Mesenchymal stem cell (in vitro differentiated cells and primary cell): ENCODE results near the gene STX12. TPM values are rescaled to one million over a fixed set of nuclear protein-coding genes. Genes with fewer than 3 reads are reported as not detected.

Experiments
- DNase-seq: peaks from one replicate; pipeline ENCODE4 v3.0.0-alpha.2; 2013
- H2AFZ ChIP-seq: one replicate; pipeline ENCODE4 v1.6.1; 2013; ENCODE audit warnings: low read depth, mild to moderate bottlenecking, control low read depth, inconsistent platforms, low read length, moderate library complexity
- H2AK5ac ChIP-seq: 2 replicates; pipeline ENCODE4 v1.6.1; 2013; ENCODE audit warnings: low read length, moderate library complexity, mild to moderate bottlenecking, inconsistent platforms; ENCODE audit not compliant: severe bottlenecking
- H2BK120ac ChIP-seq: one replicate; pipeline ENCODE4 v1.6.1; 2013; ENCODE audit warnings: low read depth, mild to moderate bottlenecking, inconsistent platforms, low read length, moderate library complexity
- H2BK12ac ChIP-seq, 2 experiments: one replicate each; pipeline ENCODE4 v1.6.1; 2013; ENCODE audit warnings: inconsistent platforms in 2 of 2, low read length in 2 of 2, mild to moderate bottlenecking in 2 of 2, moderate library complexity in 2 of 2, control low read depth in 1 of 2
- H2BK15ac ChIP-seq: one replicate; pipeline ENCODE4 v1.6.1; 2013; ENCODE audit warnings: mild to moderate bottlenecking, low read depth, inconsistent platforms; ENCODE audit not compliant: poor library complexity, severe bottlenecking
- H2BK5ac ChIP-seq: 2 replicates; pipeline ENCODE4 v1.6.1; 2013; ENCODE audit warnings: low read depth, mild to moderate bottlenecking, low read length, control low read depth, inconsistent platforms; ENCODE audit not compliant: poor library complexity, severe bottlenecking
- H3K14ac ChIP-seq, 2 experiments: one replicate each; pipeline ENCODE4 v1.6.1; 2013; ENCODE audit warnings: inconsistent platforms in 2 of 2, low read length in 2 of 2, control low read depth in 1 of 2, mild to moderate bottlenecking in 1 of 2, moderate library complexity in 1 of 2
- H3K18ac ChIP-seq, 2 experiments: one replicate each; pipeline ENCODE4 v1.6.1; 2013; ENCODE audit warnings: inconsistent platforms in 2 of 2, low read length in 2 of 2, control low read depth in 1 of 2, low read depth in 1 of 2, mild to moderate bottlenecking in 1 of 2
- H3K23ac ChIP-seq, 2 experiments: one replicate each; pipeline ENCODE4 v1.6.1; 2013; ENCODE audit warnings: inconsistent platforms in 2 of 2, low read length in 2 of 2, mild to moderate bottlenecking in 2 of 2, moderate library complexity in 2 of 2, control low read depth in 1 of 2
- H3K27ac ChIP-seq: 2 replicates; pipeline ENCODE4 v1.5.1; 2013; ENCODE audit warnings: mild to moderate bottlenecking, moderate library complexity, low read length, control low read depth, inconsistent platforms; ENCODE audit not compliant: poor library complexity, severe bottlenecking
- H3K27me3 ChIP-seq, 2 experiments: 2 replicates each; pipeline versions ENCODE4 v1.6.1 to v1.7.0; 2013; ENCODE audit warnings: low read length in 2 of 2, mild to moderate bottlenecking in 2 of 2, moderate library complexity in 2 of 2, control low read depth in 1 of 2, inconsistent platforms in 1 of 2; ENCODE audit not compliant: control insufficient read depth in 1 of 2, insufficient read depth in 1 of 2
- H3K36me3 ChIP-seq, 2 experiments: 2 replicates each; pipeline versions ENCODE4 v1.6.1 to v1.7.0; 2013; ENCODE audit warnings: low read length in 2 of 2, control low read depth in 1 of 2, inconsistent platforms in 1 of 2, low read depth in 1 of 2, mild to moderate bottlenecking in 1 of 2; ENCODE audit not compliant: insufficient read depth in 2 of 2, control insufficient read depth in 1 of 2
- H3K4ac ChIP-seq, 2 experiments: one replicate each; pipeline ENCODE4 v1.6.1; 2013; ENCODE audit warnings: inconsistent platforms in 2 of 2, low read length in 2 of 2, mild to moderate bottlenecking in 2 of 2, moderate library complexity in 2 of 2, control low read depth in 1 of 2, low read depth in 1 of 2
- H3K4me1 ChIP-seq: 2 replicates; pipeline ENCODE4 v1.6.1; 2013; ENCODE audit warnings: low read depth, low read length, control low read depth; ENCODE audit not compliant: control insufficient read depth, insufficient read depth
- H3K4me2 ChIP-seq: 2 replicates; pipeline ENCODE4 v1.6.1; 2013; ENCODE audit warnings: low read length, mild to moderate bottlenecking, inconsistent platforms; ENCODE audit not compliant: poor library complexity, severe bottlenecking
- H3K4me3 ChIP-seq, 2 experiments: 2 replicates each; pipeline versions ENCODE4 v1.5.1 to v1.7.0; 2013; ENCODE audit warnings: low read length in 2 of 2, mild to moderate bottlenecking in 2 of 2, control low read depth in 1 of 2, low read depth in 1 of 2; ENCODE audit not compliant: insufficient read depth in 1 of 2
- H3K79me1 ChIP-seq: replicated peaks from 2 replicates; pipeline ENCODE4 v1.6.1; 2013; ENCODE audit warnings: mild to moderate bottlenecking, control low read depth, low read length, inconsistent platforms; ENCODE audit not compliant: poor library complexity, severe bottlenecking
- H3K9ac ChIP-seq: 2 replicates; pipeline ENCODE4 v1.7.0; 2013; ENCODE audit warnings: mild to moderate bottlenecking, low read length, moderate library complexity
- H3K9me3 ChIP-seq: 2 replicates; pipeline ENCODE4 v1.7.0; 2013; ENCODE audit warnings: mild to moderate bottlenecking, low read length; ENCODE audit not compliant: control insufficient read depth
- H4K8ac ChIP-seq: one replicate; pipeline ENCODE4 v1.6.1; 2013; ENCODE audit warnings: inconsistent platforms, mild to moderate bottlenecking, low read length, moderate library complexity
- H4K91ac ChIP-seq: one replicate; pipeline ENCODE4 v1.6.1; 2013; ENCODE audit warnings: mild to moderate bottlenecking, low read length, inconsistent platforms
- WGBS: methylation state at CpG from one replicate; pipeline ENCODE4 v1.1.7; 2013; ENCODE audit warnings: mixed read lengths; 5-methylcytosine and 5-hydroxymethylcytosine counted together
- small RNA-seq: library from polyadenylated mRNA; stranded (forward); fragments of <200 nt; extraction: miRNeasy Mini kit (QIAGEN cat#:217004); gene quantifications from one replicate; pipeline ENCODE3, GENCODE V24; 2013; ENCODE audit warnings: low read depth

The STX12 gene

GRCh38 chr1:27873671-27874384, 100.8 kb downstream of the STX12 start:
- Histone ChIP-seq H4K8ac (no peak overlapping the region), H3K23ac (no peak overlapping the region), H3K14ac (no peak overlapping the region), H3K4me3 (peak overlapping the region in 1 of 2 experiments; percentile 88), H3K9me3 (no peaks in the 10 kb centered on the region), H3K4ac (no peak overlapping the region), H3K4me1 (peaks cover 25% of the 10 kb centered on the region), H2AK5ac (no peak overlapping the region), H3K27ac (no peak overlapping the region), H3K27me3 (no peaks in the 10 kb centered on the region), H3K18ac (no peak overlapping the region), H2BK5ac (no peak overlapping the region), H2BK15ac (no peak overlapping the region), H3K4me2 (peak overlapping the region; percentile 2), H3K36me3 (peaks cover 6% of the 10 kb centered on the region in 2 experiments), H2BK120ac (no peak overlapping the region), H4K91ac (no peak overlapping the region), H2BK12ac (no peak overlapping the region), H2AFZ (no peak overlapping the region), H3K9ac (no peak overlapping the region), H3K79me1 (no peaks in the 10 kb centered on the region)
- WGBS = 92% methylated on average over 16 of the region's 16 CpGs
- no peak for DNase-seq

Small RNA genes within 50 kb of the gene (small RNA-seq; reads per million reads assigned to genes)
- gene AL020997.2 (not detected), gene RNU6-1245P (not detected), gene SCARNA1 (20.7 reads per million, percentile 87 among the genes with 10 or more reads in this experiment)
